Loucy (cell line): ENCODE measurements around the gene SLC25A41.

Experiments
- H2AFZ ChIP-seq: fragments of 200-600 bp; sonication (generic); 2 replicates; pipeline ENCODE4 v1.6.0; 2016; ENCODE audit warnings: antibody characterized with exemption, mild to moderate bottlenecking, low read length, moderate library complexity
- H3F3A ChIP-seq: fragments of 200-600 bp; 2 replicates; pipeline ENCODE4 v1.6.0; 2016; ENCODE audit warnings: antibody characterized with exemption, low read depth, mild to moderate bottlenecking
- H3K27me3 ChIP-seq: fragments of 200-600 bp; sonication (generic); 2 replicates; pipeline ENCODE4 v1.6.1; 2014; ENCODE audit warnings: low read length, mild to moderate bottlenecking; ENCODE audit not compliant: insufficient read depth, poor library complexity, severe bottlenecking
- H3K36me3 ChIP-seq: fragments of 200-600 bp; sonication (generic); 2 replicates; pipeline ENCODE4 v1.6.1; 2016; ENCODE audit warnings: low read length; ENCODE audit not compliant: insufficient read depth
- H3K4me1 ChIP-seq: fragments of 200-600 bp; sonication (generic); 2 replicates; pipeline ENCODE4 v1.5.1; 2014; ENCODE audit warnings: low read length, mild to moderate bottlenecking; ENCODE audit not compliant: insufficient read depth, poor library complexity, severe bottlenecking
- H3K4me2 ChIP-seq: fragments of 200-600 bp; sonication (generic); 2 replicates; pipeline ENCODE4 v1.6.0; 2014; ENCODE audit warnings: antibody characterized with exemption, low read length, low read depth, mild to moderate bottlenecking; ENCODE audit not compliant: poor library complexity, severe bottlenecking
- H3K4me3 ChIP-seq: fragments of 200-600 bp; sonication (generic); 2 replicates; pipeline ENCODE4 v1.5.1; 2014; ENCODE audit warnings: low read length, mild to moderate bottlenecking, mixed read lengths; ENCODE audit not compliant: poor library complexity, severe bottlenecking
- H3K79me2 ChIP-seq: fragments of 200-600 bp; sonication (generic); 2 replicates; pipeline ENCODE4 v1.6.1; 2014; ENCODE audit warnings: low read length; ENCODE audit not compliant: insufficient read depth
- H3K9ac ChIP-seq: fragments of 200-600 bp; sonication (generic); 2 replicates; pipeline ENCODE4 v1.6.0; 2014; ENCODE audit warnings: mild to moderate bottlenecking, low read depth, low read length, moderate library complexity; ENCODE audit not compliant: poor library complexity, severe bottlenecking
- H3K9me2 ChIP-seq: fragments of 200-600 bp; sonication (generic); replicated peaks from 2 replicates; pipeline ENCODE4 v1.6.1; 2016; ENCODE audit warnings: low read depth, low read length, mixed read lengths
- H3K9me3 ChIP-seq: fragments of 200-600 bp; sonication (generic); 2 replicates; pipeline ENCODE4 v1.6.1; 2014; ENCODE audit warnings: mild to moderate bottlenecking, antibody characterized with exemption, low read length, low read depth; ENCODE audit not compliant: insufficient read depth
- H4K20me1 ChIP-seq: fragments of 200-600 bp; sonication (generic); 2 replicates; pipeline ENCODE4 v1.6.0; 2014; ENCODE audit warnings: antibody characterized with exemption, low read length, mild to moderate bottlenecking; ENCODE audit not compliant: insufficient read depth, poor library complexity, severe bottlenecking
- EZH2phosphoT487 ChIP-seq: fragments of 200-600 bp; IDR thresholded peaks from 2 replicates; pipeline ENCODE4 v1.6.1; 2018; ENCODE audit warnings: antibody characterized with exemption, mild to moderate bottlenecking, moderate library complexity, borderline replicate concordance
- TF ChIP-seq, protein P1 (sequence below): fragments of 200-600 bp; sonication (generic); conservative IDR thresholded peaks from 2 replicates; pipeline ENCODE4 v1.5.1; 2014; ENCODE audit warnings: mild to moderate bottlenecking, antibody characterized with exemption, low read length

SLC25A41 gene

DNA sequence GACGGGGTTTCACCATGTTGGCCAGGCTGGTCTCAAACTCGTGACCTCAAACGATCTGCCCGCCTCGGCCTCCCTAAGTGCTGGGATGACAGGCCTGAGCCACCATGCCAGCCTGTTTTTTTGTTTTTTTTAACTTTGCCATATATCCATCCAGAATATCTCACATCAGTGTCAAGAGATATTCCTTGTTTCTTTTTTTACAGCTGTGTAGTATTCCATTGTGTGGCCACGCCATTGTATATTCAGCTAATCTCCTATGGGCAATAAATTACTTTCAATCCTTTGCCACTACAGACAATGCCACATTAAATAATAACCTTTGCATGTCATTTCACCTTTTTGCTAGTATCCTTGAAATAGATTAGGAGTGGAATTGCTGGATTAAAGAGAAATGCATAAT is 24.2 kb downstream of the SLC25A41 start:
- H3K79me2 ChIP-seq: no peaks in the 10 kb centered on the region
- H3K9me2 ChIP-seq: no peaks in the 10 kb centered on the region
- TF ChIP-seq, protein P1, sequence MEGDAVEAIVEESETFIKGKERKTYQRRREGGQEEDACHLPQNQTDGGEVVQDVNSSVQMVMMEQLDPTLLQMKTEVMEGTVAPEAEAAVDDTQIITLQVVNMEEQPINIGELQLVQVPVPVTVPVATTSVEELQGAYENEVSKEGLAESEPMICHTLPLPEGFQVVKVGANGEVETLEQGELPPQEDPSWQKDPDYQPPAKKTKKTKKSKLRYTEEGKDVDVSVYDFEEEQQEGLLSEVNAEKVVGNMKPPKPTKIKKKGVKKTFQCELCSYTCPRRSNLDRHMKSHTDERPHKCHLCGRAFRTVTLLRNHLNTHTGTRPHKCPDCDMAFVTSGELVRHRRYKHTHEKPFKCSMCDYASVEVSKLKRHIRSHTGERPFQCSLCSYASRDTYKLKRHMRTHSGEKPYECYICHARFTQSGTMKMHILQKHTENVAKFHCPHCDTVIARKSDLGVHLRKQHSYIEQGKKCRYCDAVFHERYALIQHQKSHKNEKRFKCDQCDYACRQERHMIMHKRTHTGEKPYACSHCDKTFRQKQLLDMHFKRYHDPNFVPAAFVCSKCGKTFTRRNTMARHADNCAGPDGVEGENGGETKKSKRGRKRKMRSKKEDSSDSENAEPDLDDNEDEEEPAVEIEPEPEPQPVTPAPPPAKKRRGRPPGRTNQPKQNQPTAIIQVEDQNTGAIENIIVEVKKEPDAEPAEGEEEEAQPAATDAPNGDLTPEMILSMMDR: no peak
- TF ChIP-seq EZH2phosphoT487: no peak
- peaks cover 14% of the 10 kb centered on the region; the same call in 1 of the 2 replicates for H3K36me3 ChIP-seq
- H3K4me1 ChIP-seq: no peaks in the 10 kb centered on the region
- H3K9me3 ChIP-seq: no peaks in the 10 kb centered on the region
- H4K20me1 ChIP-seq: peaks cover 16% of the 10 kb centered on the region
- no peak overlapping the region for H3K9ac ChIP-seq
- H2AFZ ChIP-seq: no peak overlapping the region
- no peak overlapping the region for H3K4me3 ChIP-seq
- no peaks in the 10 kb centered on the region for H3F3A ChIP-seq
- H3K4me2 ChIP-seq: no peak overlapping the region
- H3K27me3 ChIP-seq: no peaks in the 10 kb centered on the region

DNA sequence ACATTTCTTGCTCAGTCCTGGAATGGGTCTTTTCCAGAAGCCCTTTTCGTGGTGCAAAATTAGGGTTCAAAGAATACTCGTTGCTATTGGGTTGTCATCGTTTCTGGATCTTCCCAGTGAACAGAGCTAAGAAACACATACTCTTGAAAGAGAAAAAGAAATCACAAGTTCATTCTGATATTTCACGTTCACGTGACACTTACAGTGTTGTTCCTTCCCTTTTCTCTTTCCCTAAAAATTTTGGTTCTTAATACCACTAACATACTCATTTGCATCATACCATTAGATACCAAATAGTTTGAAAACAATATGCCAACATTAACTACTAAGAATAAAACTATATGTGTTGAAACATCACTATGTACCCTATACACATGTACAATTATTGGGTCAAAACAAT is 27.2 kb downstream of the SLC25A41 start:
- no peaks in the 10 kb centered on the region for H3K27me3 ChIP-seq
- H3K9me2 ChIP-seq: no peaks in the 10 kb centered on the region
- H3K4me2 ChIP-seq: no peak overlapping the region
- H3F3A ChIP-seq: no peaks in the 10 kb centered on the region
- H3K9me3 ChIP-seq: no peaks in the 10 kb centered on the region
- no peaks in the 10 kb centered on the region for H3K36me3 ChIP-seq
- no peaks in the 10 kb centered on the region for H3K4me1 ChIP-seq
- H2AFZ ChIP-seq: no peak overlapping the region
- H4K20me1 ChIP-seq: no peaks in the 10 kb centered on the region
- H3K4me3 ChIP-seq: no peak overlapping the region
- no peaks in the 10 kb centered on the region for H3K79me2 ChIP-seq
- TF ChIP-seq, protein P1: no peak
- TF ChIP-seq EZH2phosphoT487: no peak
- H3K9ac ChIP-seq: no peak overlapping the region

DNA sequence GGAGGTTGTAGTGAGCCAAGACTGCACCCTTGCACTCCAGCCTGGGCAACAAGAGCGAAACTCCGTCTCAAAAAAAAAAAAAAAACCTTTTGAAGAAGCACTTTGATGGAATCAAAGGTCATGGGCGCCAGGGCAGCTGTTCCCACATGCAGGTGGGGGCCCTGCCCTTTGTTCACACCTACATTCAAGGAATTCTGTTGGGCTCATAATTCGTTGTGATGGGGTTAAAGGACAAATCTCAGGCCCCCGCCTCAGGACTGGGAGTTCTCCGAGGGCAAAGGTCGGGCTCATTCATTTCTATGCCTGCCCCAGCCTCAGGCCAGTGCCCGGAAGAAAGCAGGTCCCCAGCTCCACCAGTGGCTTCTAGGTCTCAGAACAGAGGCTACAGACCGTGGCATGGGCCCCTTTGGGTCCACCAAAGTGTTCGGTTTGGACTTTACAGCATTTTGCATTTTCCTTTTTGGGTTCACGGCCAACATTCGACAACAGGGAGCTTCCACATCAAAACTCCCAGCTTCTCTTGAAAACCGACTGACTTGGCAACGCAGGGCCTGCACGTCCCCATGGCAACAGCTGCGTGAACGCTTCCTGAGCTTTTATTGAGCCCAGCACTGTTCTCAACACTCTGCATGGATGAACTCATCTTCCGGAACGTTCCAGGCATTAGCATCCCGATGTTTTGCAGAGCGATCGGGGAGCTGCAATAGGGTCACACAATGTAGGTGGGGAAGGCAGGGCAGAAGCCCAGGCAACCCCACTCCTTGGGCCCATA is 30.5 kb downstream of the SLC25A41 start:
- no peaks in the 10 kb centered on the region for H3K27me3 ChIP-seq
- H3F3A ChIP-seq: no peaks in the 10 kb centered on the region
- no peaks in the 10 kb centered on the region for H3K9me2 ChIP-seq
- H3K4me3 ChIP-seq: no peak overlapping the region
- TF ChIP-seq, protein P1: no peak
- no peak for TF ChIP-seq EZH2phosphoT487
- no peak overlapping the region for H3K9ac ChIP-seq
- no peaks in the 10 kb centered on the region for H3K79me2 ChIP-seq
- H4K20me1 ChIP-seq: no peaks in the 10 kb centered on the region
- H3K36me3 ChIP-seq: no peaks in the 10 kb centered on the region
- H3K4me2 ChIP-seq: no peak overlapping the region
- H3K4me1 ChIP-seq: no peaks in the 10 kb centered on the region
- no peak overlapping the region for H2AFZ ChIP-seq
- no peaks in the 10 kb centered on the region for H3K9me3 ChIP-seq
